ENCODE data around the gene PDE4D.
"Not testable (repeated sequence)": the region's sequence is repeated elsewhere in the genome, so short reads cannot be mapped to it uniquely, and the experiment has no call there.

DNA sequence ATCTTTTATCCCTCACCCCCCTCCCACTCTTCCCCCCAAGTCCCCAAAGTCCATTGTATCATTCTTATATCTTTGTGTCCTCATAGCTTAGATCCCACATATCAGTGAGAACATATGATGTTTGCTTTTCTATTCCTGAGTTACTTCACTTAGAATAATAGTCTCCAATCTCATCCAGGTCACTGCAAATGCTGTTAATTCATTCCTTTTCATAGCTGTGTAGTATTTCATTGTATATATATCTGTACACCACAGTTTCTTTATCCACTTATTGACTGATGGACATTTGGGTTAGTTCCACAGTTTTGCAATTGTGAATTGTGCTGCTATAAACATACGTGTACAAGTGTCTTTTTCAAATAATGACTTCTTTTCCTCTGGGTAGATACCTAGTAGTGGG lies 591.0 kb downstream of the PDE4D start:
- TF ChIP-seq CTCF, EZH2 (IDR thresholded peaks at IDR 0.05): not testable (repeated sequence)

All from neural progenitor cell (in vitro differentiated cells).